GM21717 (cell line): ENCODE results near the gene NSFL1C.

Source experiments
- ATAC-seq: cut with Tn5 transposase; IDR thresholded peaks from one replicate; pipeline ENCODE4 v1.9.1; 2021; ENCODE audit warnings: mild to moderate bottlenecking, moderate library complexity; ENCODE audit not compliant: unreplicated experiment

NSFL1C gene

DNA sequence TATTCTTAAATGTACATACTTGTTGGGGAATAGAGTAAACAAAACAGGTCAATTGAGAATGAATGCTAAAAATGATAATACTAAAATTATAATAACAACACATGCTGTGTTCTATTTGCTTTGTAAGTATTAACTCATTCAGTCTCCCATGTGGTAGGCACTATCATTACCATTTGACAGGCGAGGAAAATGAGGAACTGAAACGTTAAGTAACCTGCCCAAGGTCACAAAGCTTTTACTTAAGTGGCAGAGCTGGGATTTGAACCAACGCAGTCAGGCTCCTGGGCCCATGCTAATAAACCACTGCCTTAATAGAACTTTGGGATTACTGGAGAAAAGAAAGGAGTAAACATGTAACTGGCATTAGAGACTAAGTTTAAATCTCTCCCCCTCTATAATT is 3.8 kb downstream of the NSFL1C start:
- no peak for ATAC-seq

- ATAC-seq: no peak
Observed at GRCh38 chr20:1462001-1462400, 4.6 kb downstream of the NSFL1C start.

- no peak for ATAC-seq
Observed at GRCh38 chr20:1460275-1460674, 6.4 kb downstream of the NSFL1C start.

DNA sequence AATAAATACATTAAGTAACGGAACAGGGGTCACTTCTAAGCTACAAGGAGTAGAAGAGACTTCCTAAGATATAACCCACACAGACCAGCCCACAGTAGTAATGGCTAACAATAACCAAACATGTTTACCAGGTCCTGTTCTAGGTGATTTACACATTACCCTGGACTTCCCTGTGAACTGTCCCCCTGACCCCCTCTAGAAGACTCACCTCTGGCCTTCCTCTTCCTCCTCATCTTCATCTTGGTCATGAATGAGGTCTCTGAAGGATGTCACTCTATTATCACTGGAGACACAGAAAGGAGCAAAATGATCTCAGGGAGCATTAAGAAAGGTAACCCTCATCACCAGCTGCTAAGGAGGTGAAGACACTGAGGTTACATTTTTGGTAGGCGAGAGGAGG is 8.7 kb downstream of the NSFL1C start:
- ATAC-seq: no peak

GRCh38 chr20:1456300-1456699 is 10.3 kb downstream of the NSFL1C start:
- no peak for ATAC-seq

GRCh38 chr20:1450926-1451491 is 15.6 kb downstream of the NSFL1C start:
- no peak for ATAC-seq

GRCh38 chr20:1449370-1449769 is 17.3 kb downstream of the NSFL1C start:
- ATAC-seq: no peak

- no peak for ATAC-seq
Observed at GRCh38 chr20:1448081-1448620, 18.5 kb downstream of the NSFL1C start.

DNA sequence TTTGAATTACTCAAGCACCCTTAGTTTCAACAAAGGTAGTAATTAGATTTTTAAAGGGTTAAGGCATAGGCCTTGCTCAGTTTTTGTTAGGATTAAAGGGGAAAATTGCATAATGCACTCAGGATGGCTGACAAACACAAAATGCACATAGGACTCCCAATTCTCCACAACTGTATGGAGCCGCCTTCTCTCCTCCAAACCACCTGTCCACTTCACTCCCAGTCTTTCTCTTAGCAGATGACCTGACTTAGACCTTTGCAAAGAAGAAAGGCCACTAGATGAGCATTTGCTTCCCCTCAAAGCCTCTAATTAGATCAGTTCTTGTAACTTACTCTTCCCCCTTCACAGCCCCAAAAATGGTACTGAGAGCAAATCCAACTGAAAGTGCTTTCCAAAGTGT is 20.1 kb downstream of the NSFL1C start:
- ATAC-seq: no peak

DNA sequence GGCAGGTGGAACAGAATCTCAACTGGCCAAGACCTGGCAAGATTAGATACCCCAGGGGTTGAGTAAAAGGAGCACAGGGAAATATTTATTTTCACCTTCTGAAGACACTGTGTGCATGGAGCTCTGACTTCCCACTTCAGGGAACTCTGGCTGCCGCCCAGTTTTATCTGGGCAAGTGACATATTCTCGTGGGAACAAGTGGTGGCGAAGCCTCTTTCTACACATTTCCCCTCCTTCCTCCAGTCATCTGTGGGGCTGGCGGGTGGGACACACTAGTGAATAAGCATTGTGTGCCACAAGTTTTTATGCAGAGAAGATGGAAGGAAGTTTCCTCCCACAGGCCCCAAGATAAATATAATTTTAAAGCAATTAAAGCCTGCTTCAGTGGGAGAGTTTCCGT is 23.6 kb downstream of the NSFL1C start:
- no peak for ATAC-seq

DNA sequence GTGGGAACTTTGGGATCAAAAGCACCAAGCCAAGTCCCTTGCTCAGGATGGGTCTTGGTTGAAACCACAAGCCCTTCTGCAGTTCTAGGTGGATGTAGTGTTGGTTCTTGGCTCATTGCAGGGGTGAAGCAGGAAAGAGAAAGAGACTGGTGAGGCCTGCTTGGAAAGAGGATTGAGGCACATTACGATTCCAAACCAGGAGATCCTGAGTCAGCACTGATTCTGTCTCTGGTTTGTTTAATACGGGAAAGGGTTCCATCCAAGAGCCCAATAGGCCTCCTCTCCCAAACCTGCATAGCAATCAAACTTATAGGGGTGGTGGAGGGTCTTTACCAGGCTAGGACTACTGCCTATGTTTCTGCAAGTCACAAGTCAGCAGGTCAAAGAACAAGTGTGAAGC is 24.3 kb downstream of the NSFL1C start:
- no peak for ATAC-seq

GRCh38 chr20:1441133-1441532 is 25.5 kb downstream of the NSFL1C start:
- ATAC-seq: no peak

GRCh38 chr20:1440024-1440423 is 26.6 kb downstream of the NSFL1C start:
- no peak for ATAC-seq

- no peak for ATAC-seq
Observed at GRCh38 chr20:1438361-1438760, 28.3 kb downstream of the NSFL1C start.

- ATAC-seq: no peak
Observed at GRCh38 chr20:1437235-1437904, 29.3 kb downstream of the NSFL1C start.

DNA sequence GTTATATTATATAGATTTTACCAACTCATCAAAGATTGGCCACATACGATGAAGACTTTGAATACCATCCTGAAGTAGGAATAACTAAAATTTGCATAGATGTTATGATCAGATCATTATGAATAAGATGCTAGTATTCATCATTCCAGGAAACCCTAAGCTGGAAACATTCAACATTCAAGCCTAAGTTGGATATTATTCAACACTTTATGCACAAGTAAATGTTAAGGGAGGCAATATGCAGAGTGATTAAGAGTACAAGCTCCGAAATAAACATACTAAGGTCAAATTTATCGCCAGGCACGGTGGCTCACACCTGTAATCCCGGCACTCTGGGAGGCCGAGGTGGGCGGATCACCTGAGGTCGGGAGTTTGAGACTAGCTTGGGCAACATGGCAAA is 30.4 kb downstream of the NSFL1C start:
- no peak for ATAC-seq

GRCh38 chr20:1435337-1435699 is 31.3 kb downstream of the NSFL1C start:
- no peak for ATAC-seq

- peak; percentile 88 for ATAC-seq
Observed at GRCh38 chr20:1434571-1435336, 31.9 kb downstream of the NSFL1C start.

DNA sequence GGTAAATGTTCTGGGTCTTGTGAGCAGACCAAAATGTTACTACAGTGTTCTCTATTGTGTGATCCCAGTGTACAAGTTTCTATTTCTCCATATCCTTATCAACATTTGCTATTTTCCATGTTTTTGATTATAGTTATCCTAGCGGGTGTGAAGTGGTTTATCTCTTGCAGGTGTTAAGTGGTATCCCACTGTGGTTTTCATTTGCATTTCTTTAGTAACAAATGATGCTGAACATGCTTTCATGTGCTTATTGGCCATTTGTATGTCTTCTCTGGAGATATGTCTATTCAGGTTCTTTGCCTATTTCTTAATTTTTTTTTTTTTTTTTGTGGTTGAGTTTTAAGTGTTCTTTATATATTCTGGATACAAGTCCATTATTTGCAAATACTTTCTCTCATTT is 35.5 kb downstream of the NSFL1C start:
- no peak for ATAC-seq

DNA sequence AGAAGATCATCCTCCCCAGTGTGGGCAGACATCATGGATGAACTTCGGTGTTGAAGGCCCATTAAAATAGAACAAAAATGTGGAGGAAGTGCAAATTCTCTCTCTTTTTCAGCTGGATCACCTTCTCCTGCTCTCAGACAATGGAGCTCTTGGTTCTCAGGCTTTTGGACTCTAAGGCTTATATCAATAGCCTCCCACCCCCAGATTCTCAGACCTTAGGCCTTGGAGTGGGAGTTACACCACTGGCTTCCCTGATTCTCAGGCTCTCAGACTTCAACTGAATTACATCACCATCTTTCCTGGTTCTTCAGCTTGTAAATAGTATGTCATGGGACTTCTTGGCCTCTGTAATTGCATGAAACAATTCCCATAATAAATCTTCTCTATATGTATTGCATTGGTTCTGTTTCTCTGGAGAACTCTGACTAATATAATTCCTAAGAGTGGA is 36.6 kb downstream of the NSFL1C start:
- ATAC-seq: no peak

GRCh38 chr20:1429143-1429728 is 37.4 kb downstream of the NSFL1C start:
- no peak for ATAC-seq
